ENCODE results near the gene MZF1.
A peak's percentile ranks its signal among the peaks of the same experiment; 100 is the strongest.
"Not testable (repeated sequence)": the region's sequence is repeated elsewhere in the genome, so short reads cannot be mapped to it uniquely, and the experiment has no call there.

Gene MZF1

DNA sequence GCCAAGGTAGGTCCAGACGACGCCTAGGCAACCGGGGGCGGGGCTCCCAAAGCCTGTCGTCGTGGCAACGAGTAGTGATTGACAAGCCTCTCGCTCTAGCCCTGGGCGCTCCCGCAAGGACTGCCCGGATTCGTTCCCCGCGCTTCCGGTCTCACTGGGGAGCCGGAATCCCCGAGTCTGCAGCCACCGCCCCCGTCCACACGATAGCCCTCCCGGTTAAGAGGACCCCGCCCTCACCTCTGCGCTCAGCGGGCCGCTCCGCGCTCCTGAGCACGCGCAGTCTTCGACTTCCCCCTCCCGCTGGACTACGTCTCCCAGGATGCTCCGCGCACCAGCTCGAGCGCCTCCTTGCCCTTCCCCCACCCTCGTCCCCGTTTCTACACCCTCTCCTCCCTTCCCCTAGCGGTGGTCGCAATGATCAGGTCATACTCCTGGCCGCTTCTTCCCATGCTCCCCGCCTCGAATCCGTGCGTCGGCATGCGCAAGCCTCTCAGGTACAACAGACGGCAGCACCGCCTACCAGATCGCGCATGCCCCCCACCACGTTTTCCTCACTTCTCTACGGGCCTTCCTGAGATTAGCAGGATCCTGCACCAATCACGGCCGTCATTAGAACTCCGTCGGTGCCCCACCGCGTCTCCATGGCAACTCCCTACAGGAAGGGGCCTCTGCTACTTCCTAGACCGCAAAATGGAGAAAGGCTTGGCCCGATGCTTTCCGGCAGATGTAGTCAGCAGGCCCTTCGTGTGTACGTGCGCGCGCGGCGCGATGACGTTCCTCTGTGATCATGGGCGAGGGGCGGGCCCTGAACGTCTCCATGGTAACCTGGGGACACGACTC lies at the start of gene MZF1:
TSS of gene MZF1 (minus strand) at position 518 of the 840 bp plus-strand sequence. CDS start 1,946 bp downstream, outside the sequence.
- peak; percentile 100 for DNase-seq (ENCODE audit: extremely low read depth, low read depth)

DNA sequence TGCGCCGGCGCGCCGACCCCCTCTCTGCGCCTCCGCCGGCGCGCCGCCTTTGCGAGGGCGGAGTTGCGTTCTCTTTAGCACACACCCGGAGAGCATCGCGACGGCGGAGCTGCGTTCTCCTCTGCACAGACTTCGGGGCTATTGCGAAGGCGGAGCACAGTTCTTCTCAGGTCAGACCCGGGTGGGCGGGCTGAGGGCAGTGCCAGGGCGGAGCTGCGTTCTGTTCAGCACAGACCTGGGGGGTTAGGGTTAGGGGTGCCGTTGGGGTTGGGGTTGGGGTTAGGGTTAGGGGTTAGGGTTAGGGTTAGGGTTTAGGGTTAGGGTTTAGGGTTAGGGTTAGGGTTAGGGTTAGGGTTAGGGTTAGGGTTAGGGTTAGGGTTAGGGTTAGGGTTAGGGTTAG lies 34.1 kb upstream of the MZF1 start:
- DNase-seq (ENCODE audit: extremely low read depth, low read depth), result not testable (repeated sequence)

More for the DNA sequence above, at the start of gene MZF1:
- TF ChIP-seq, protein P1, sequence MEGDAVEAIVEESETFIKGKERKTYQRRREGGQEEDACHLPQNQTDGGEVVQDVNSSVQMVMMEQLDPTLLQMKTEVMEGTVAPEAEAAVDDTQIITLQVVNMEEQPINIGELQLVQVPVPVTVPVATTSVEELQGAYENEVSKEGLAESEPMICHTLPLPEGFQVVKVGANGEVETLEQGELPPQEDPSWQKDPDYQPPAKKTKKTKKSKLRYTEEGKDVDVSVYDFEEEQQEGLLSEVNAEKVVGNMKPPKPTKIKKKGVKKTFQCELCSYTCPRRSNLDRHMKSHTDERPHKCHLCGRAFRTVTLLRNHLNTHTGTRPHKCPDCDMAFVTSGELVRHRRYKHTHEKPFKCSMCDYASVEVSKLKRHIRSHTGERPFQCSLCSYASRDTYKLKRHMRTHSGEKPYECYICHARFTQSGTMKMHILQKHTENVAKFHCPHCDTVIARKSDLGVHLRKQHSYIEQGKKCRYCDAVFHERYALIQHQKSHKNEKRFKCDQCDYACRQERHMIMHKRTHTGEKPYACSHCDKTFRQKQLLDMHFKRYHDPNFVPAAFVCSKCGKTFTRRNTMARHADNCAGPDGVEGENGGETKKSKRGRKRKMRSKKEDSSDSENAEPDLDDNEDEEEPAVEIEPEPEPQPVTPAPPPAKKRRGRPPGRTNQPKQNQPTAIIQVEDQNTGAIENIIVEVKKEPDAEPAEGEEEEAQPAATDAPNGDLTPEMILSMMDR (IDR thresholded peaks at IDR 0.05; ENCODE audit: low read depth, low read length), result peak; percentile 5

DNA sequence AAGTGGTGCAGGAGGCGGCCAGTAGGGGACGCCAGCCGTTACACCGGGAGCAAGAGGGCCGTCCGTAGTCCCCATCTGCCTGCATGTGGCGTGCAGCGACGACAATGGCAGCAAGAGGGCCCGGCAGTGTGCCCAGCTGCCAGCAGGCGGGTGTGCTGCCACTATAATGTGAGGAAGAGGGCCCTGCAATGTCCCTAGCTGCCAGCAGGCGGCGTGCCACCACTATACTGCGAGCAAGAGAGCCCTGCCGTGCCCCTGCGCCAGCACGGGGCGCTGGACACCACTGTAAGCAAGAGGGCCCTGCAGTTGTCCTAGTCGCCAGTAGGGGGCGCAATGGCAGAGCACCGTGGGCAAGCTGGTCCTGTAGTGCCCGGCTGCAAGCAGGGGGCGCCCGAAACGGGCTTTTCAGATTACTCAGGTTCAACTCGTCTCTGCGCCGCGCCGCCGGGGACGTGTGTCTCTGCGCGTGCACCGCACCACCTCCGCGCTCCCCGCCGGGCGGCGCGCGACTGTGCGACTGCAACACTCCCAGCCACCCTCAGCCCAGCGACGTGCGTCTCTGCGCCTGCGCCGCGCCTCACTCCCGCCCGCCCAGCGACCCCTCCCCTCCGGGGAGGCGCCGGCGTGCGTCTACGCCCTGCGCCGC lies 33.2 kb upstream of the MZF1 start:
- not testable (repeated sequence) for DNase-seq (ENCODE audit: extremely low read depth, low read depth)

DNA sequence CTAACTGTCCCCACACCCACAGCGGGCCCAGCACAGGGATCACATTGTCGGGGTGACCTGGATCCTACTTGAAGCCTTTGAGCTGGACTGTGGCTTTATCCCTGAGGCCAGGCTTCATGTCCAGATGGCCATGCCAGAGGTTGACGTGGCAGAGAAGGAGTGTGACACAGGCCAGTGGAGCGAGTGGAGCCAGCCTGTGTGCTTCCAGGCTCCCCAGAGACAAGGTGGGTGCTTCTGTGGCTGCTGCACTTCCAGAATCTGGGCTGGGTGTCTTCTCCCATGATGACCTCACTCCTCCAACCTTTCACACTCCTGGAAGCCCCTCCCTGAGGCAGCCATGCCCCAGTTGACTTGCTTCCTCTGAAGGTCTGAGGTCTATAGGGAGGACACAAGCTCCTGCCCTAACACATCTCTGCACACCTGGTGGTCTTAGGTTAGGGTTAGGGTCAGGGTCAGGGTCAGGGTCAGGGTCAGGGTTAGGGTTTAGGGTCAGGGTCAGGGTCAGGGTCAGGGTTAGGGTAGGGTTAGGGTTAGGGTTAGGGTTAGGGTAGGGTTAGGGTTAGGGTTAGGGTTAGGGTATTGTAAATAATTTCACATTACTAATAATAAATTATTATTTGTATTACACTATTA lies 13.1 kb upstream of the MZF1 start:
- DNase-seq (ENCODE audit: extremely low read depth, low read depth), result no peak
- TF ChIP-seq, protein P1 (IDR thresholded peaks at IDR 0.05; ENCODE audit: low read depth, low read length), result no peak

DNA sequence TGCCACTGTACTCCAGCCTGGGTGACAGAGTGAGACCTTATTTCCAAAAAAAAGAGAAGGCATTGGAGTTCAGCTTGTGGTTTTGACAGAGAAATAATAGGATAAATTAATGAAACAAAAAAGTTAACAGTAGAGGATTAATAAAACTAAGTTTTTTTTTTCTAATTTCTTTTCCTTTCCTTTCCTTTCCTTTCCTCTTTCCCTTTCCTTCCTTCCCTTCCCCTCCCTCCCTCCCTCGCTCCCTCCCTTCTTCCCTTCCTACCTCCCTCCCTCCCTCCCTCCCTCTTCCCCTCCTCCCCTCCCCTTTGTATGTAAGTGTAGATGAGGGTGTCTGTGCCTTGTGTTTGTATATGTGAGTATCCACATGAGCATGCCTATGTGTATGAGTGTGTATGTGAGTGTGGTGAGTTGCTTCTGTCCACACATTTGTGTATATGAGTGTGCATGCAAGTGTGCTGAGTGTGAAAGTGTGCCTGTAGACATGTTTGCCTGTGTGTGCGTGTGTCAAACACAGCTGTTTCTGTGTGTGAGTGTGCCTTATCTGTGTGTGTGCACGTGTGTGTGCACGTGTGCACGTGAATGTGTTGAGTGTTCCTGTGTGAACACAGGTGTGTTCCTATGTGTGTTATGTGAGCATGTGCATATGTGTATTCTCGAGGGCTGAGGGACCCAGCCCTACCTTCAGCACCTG lies 12.5 kb upstream of the MZF1 start:
- DNase-seq (ENCODE audit: extremely low read depth, low read depth), result no peak
- TF ChIP-seq, protein P1 (IDR thresholded peaks at IDR 0.05; ENCODE audit: low read depth, low read length), result no peak

DNA sequence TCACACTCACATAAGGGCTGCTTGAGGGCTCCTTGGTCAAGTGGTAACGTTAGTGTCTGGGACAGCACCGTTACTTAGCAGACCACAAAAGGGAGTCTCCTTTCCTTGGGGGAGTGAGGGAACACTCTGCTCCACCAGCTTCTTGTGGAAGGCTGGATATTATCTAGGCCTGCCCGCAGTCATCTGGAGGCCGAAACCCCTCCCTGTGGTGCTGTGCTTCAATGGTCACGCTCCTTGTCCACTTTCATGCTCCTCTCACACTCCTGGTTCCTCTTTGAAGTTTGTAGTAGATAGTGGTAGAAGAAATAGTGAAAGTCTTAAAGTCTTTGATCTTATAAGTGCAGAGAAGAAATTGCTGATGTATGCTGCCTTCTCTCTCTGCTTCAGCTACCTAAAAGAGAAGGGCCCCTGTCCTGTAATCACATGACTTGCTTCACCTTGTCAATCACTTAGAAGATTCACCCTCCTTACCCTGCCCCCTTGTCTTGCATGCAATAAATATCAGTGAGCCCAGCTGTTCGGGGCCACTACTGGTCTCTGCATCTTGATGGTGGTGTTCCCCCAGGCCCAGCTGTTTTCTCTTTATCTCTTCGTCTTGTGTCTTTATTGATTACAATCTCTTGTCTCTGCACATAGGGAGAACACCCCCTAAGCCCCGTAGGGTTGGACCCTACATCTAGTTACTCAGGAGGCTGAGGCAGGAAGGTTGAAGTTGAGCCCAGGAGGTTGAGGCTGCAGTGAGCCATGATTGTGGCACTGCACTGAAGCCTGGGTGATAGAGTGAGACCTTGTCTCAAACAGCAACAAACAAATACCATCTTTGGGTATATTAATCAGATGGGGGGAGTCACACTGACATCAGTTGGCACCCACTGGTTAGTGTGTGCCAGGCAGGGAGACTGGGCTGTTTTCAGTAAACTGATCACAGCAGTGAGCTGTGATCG lies 11.6 kb upstream of the MZF1 start:
- TF ChIP-seq, protein P1 (IDR thresholded peaks at IDR 0.05; ENCODE audit: low read depth, low read length), result no peak
- no peak for DNase-seq (ENCODE audit: extremely low read depth, low read depth)

DNA sequence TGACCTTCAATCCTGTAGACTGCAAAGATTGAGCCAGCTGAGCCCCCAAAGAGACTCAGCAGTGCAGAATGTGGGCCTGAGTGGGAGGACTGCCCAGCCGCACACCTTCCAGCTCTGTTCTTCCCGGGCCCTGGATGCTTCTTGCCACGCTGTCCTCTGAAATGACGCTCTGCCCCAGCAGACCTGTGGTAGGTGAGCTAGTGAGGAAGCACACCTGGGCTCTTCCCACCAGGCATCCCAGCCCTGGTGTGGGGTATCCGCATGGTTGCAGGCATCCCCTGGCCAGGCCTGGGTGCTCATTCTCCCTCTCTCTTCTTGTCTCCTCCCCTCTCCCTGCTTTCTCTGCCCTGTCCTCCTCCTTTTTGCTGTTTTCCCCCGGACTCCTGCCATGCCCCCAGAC lies 9.8 kb upstream of the MZF1 start:
- TF ChIP-seq, protein P1 (IDR thresholded peaks at IDR 0.05; ENCODE audit: low read depth, low read length), result no peak

More for the DNA sequence above, 9.8 kb upstream of the MZF1 start:
- no peak for DNase-seq (ENCODE audit: extremely low read depth, low read depth)

Data from AG09319 (cell line).